ENCODE results near the gene IL6R. TPM values are rescaled to one million over a fixed set of nuclear protein-coding genes. Genes with fewer than 3 reads are reported as not detected.

Gene IL6R
- total RNA-seq, 2 experiments from 2014 or later = 2.3 to 2.4 TPM

DNA sequence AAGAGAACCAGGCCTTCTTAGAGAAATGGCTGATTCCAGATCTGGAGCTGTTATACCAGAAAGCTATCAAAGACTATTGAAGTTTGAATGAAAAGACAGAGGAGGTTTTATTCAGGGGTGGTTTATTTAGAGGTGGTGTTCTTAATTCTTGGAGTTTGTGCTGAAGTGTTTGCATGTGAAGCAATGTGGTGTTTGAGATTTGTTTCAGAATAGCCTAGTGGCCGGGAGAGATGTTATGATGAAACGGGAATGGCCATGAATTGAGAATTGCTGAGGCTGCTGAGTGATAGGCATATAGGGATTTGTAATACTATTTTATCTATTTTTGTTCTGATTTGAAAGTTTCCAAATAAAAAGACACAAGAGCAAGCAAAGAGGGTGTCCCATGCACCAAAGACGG lies 107.6 kb downstream of the IL6R start:
- Mint-ChIP-seq H3K27me3 (peaks cover 11% of the 10 kb centered on the region), H3K36me3 (no peaks in the 10 kb centered on the region), H3K4me1 (no peaks in the 10 kb centered on the region), H3K4me3 (no peak overlapping the region), H3K9me3 (no peaks in the 10 kb centered on the region), H3K27ac (no peak overlapping the region)
- DNase-seq = no peak

DNA sequence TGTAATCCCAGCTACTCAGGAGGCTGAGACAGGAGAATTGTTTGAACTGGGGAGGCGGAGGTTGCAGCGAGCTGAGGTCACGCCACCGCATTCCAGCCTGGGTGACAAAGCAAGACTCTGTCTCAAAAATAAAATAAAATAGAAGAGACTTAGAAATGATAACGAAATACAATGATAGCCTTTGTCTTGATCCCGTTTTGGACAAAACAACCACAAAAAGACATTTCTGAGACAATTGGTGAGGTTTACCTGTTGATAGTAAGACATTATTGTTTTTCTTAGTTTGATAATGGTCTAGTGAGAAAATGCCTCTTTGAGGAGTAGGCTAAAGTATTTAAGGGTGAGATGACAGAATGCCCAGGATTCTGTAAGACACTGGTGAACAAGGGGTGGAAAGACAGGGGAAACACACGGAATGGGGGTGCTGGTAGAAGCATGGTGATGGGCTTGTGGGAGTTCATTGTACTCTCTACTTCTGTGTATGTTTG lies 109.0 kb downstream of the IL6R start:
- Mint-ChIP-seq H3K27me3 (peaks cover 7% of the 10 kb centered on the region), H3K9me3 (no peaks in the 10 kb centered on the region), H3K4me3 (no peak overlapping the region), H3K36me3 (no peaks in the 10 kb centered on the region), H3K4me1 (no peaks in the 10 kb centered on the region), H3K27ac (no peak overlapping the region)
- DNase-seq = no peak

DNA sequence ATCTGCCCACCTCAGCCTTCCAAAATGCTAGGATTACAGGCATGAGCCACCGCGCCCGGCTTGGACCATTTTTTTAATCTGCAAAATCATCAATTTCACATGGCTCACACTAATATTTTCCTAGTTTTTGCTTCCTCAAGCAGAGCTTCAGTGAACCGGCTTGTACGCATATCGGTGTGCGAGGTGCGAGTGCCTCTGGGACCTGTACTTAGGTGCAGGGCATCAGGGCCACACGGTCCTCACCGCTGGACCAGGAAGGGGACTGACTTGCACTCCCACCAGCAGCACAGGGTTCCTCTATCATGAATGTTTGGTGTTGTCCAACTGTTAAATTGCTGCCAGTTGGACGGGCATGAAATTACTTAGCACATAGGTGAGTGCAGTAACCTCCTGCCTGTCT lies 112.5 kb downstream of the IL6R start:
- H3K4me1 Mint-ChIP-seq = peaks cover 3% of the 10 kb centered on the region
- no peak overlapping the region for H3K4me3 Mint-ChIP-seq
- DNase-seq = no peak
- no peaks in the 10 kb centered on the region for H3K36me3 Mint-ChIP-seq
- no peaks in the 10 kb centered on the region for H3K27me3 Mint-ChIP-seq
- no peak overlapping the region for H3K27ac Mint-ChIP-seq
- H3K9me3 Mint-ChIP-seq = no peaks in the 10 kb centered on the region

Other genes with a start within 250 kb of the IL6R start
- 100 to 1,000 TPM; 725 to 753 TPM for gene TPM3, start 213.2 kb upstream of the IL6R start, total RNA-seq
- gene CFAP141, start 199.0 kb upstream of the IL6R start, total RNA-seq = not detected
- gene UBAP2L, start 184.4 kb upstream of the IL6R start, total RNA-seq = 100 to 1,000 TPM; 247 to 266 TPM
- gene HAX1, start 132.7 kb upstream of the IL6R start, total RNA-seq = 100 to 1,000 TPM; 167 to 181 TPM
- gene AQP10, start 84.2 kb upstream of the IL6R start, total RNA-seq = not detected
- gene ATP8B2, start 79.8 kb upstream of the IL6R start, total RNA-seq = 10 to 100 TPM; 64.9 to 66.4 TPM
- not detected for gene TDRD10, start 96.9 kb downstream of the IL6R start, total RNA-seq
- gene SHE, start 97.1 kb downstream of the IL6R start, total RNA-seq = not detected
- 10 to 100 TPM; 84.4 to 87.4 TPM for gene UBE2Q1, start 153.3 kb downstream of the IL6R start, total RNA-seq
- gene CHRNB2, start 162.4 kb downstream of the IL6R start, total RNA-seq = not detected
- gene ADAR, start 202.8 kb downstream of the IL6R start, total RNA-seq = 100 to 1,000 TPM; 256 TPM

All from activated naive CD8-positive, alpha-beta T cell treated with anti-CD3 and anti-CD28 coated beads for 36 hours (primary cell).